Mesodermal cell (in vitro differentiated cells): Measurements from ENCODE around the gene ZFAND5.
A peak's percentile ranks its signal among the peaks of the same experiment; 100 is the strongest.

Experiments
- H3K27ac ChIP-seq: 2 replicates; pipeline ENCODE4 v1.7.0; 2013; ENCODE audit warnings: mild to moderate bottlenecking, low read depth, low read length, moderate library complexity; ENCODE audit not compliant: severe bottlenecking
- H3K36me3 ChIP-seq: 2 replicates; pipeline ENCODE4 v1.7.1; 2013; ENCODE audit warnings: mild to moderate bottlenecking, low read length, moderate library complexity; ENCODE audit not compliant: control insufficient read depth, insufficient read depth
- H3K4me1 ChIP-seq: one replicate; pipeline ENCODE4 v1.7.1; 2013; ENCODE audit warnings: mild to moderate bottlenecking, low read length; ENCODE audit not compliant: insufficient read depth, control insufficient read depth, poor library complexity, severe bottlenecking
- H3K4me3 ChIP-seq: 2 replicates; pipeline ENCODE4 v1.7.0; 2013; ENCODE audit warnings: low read length, control low read depth, mild to moderate bottlenecking; ENCODE audit not compliant: insufficient read depth, poor library complexity, severe bottlenecking; ENCODE audit errors: extremely low read depth
- H3K9me3 ChIP-seq: 2 replicates; pipeline ENCODE4 v1.7.1; 2013; ENCODE audit warnings: mild to moderate bottlenecking, low read length, moderate library complexity; ENCODE audit not compliant: control insufficient read depth
- WGBS, 2 experiments: methylation state at CpG; one replicate each; pipeline ENCODE4 v1.1.5; 2013; ENCODE audit warnings: missing lambda C conversion rate in 2 of 2; ENCODE audit not compliant: insufficient coverage in 2 of 2; 5-methylcytosine and 5-hydroxymethylcytosine counted together

Gene ZFAND5

DNA sequence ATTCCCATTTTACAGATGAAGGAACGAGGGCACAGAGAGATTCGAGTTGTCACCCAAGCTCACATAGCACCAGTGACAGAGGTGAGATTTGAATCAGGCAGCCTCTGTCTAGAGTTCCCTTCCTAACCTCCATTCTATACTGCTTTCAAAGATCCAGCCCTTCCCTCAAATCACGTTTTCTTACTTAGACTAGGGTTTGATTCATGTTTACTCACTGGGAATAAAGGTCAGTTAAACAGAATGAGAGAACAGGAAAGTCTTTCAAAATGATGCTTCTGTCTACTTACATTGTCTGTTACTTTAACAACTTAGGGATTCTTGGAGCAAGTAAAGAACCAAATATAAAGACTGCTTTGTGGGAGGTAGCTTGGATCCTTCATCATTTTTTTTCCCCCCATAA lies 40.0 kb downstream of the ZFAND5 start:
- Histone ChIP-seq H3K4me3 (no peak overlapping the region), H3K4me1 (no peaks in the 10 kb centered on the region)
- 80 to 100% methylated on average over 1 to 2 of the region's 3 CpGs for WGBS, 2 experiments

DNA sequence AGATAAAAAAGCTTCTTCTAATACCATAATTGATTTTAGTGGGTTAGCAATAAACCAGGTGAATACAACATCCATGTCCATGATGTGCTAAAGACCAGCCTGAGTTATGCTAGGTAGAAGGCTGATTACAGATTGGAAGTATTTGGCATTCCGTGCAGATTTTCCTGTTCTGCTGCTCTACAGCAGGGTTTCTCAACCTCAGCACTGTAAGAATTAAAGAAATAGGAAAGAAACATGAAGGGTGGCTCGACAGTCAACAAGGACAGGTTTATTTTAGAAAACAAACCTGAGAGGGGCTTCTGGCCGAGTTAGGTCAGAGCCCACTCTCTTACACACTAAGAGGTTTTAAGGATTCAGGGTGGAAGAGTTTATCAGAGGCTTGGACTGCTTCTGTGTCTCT lies 42.3 kb downstream of the ZFAND5 start:
- no peaks in the 10 kb centered on the region for H3K36me3 ChIP-seq
- H3K27ac ChIP-seq, result no peak overlapping the region
- H3K4me3 ChIP-seq, result no peak overlapping the region
- H3K4me1 ChIP-seq, result no peaks in the 10 kb centered on the region
- WGBS, 2 experiments, result 85 to 100% methylated on average over 1 to 2 of the region's 3 CpGs
- H3K9me3 ChIP-seq, result no peaks in the 10 kb centered on the region

More for the DNA sequence above, 40.0 kb downstream of the ZFAND5 start:
- H3K27ac ChIP-seq, result no peak overlapping the region
- no peaks in the 10 kb centered on the region for H3K9me3 ChIP-seq
- no peaks in the 10 kb centered on the region for H3K36me3 ChIP-seq

DNA sequence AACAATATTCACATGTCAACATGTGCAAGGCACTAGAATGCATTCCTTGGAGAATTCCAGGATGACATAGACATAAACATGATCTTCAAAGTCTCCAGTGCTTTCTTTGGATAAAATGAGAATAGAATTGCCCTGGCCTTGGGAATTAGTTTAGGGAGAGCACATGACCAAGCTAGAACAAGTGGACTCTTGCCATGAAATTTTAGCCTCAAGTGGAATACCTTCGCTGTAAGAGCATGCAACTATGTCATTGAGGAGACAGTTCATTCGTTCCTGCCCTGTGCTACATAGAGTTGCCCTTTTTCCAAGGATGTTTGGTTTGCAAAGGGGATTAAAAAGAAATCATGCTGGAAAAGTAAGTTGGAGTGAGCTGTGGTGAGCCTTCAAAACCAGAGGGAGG lies 42.7 kb downstream of the ZFAND5 start:
- no peak overlapping the region for H3K4me3 ChIP-seq
- no peaks in the 10 kb centered on the region for H3K9me3 ChIP-seq
- H3K36me3 ChIP-seq, result no peaks in the 10 kb centered on the region
- H3K4me1 ChIP-seq, result no peaks in the 10 kb centered on the region
- H3K27ac ChIP-seq, result no peak overlapping the region
- WGBS, 2 experiments, result 88% methylated on average over 2 of the region's 2 CpGs

DNA sequence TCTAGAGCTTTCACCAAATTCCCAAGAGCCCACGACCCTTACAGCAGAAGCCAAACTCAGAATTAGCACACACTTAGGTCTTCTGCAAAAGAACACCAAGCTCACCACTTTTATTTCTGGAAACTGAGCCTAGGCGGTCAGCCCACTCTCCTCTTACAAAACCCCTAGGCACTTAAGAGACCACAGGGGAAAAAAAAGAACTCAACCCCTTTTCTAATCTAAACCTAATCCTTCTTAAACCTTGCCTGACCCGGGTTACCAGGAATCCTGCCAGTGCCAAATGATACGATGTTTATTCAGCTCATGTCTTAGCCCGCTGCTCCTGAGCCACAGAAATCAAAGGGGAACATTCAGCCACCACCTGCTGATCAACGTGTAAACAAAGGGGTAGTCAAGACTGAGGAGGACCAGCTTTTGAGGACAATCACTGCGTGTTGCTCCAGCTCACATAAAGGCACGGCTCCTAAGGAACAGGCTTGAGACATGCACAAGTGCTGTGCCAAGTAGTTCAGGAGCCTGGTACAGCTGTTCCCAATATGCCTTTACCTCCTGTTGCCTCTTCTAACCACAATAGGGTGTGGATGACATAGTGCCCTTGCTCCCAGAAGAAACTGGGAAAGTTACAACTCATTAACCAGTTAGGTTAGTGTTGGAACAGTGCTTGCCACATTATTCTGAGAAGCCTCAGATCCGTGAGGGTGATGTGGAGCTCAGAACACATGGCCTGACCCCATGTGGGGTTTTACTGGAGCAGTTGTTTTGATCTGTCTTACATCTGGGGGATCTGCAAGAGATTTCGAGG lies 49.3 kb downstream of the ZFAND5 start:
- 34% methylated on average over 6 to 9 of the region's 10 CpGs for WGBS, 2 experiments
- no peak overlapping the region for H3K4me3 ChIP-seq

DNA sequence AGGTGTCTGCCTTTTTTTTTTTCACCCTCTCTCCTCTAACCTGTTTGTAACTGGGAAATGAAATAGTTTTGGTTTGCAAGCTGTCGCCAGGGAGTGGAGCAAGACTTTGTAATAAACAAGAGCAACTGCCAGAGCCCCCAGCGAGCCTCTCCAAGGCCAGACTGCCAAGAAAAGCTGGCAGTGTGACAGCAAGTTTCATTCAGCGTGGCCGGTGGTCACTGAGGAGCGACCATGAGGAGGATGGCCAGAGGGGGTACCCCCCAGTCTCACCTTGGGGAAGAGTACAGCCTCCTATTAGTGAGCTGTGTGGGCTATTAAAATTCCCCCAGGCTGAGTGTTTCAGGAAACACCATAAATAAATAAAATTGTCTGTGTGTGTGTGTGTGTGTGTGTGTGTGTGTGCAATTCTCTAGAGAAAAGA lies 49.9 kb downstream of the ZFAND5 start:
- peaks cover 9% of the 10 kb centered on the region for H3K4me1 ChIP-seq
- H3K9me3 ChIP-seq, result no peaks in the 10 kb centered on the region

More for the DNA sequence above, 49.3 kb downstream of the ZFAND5 start:
- H3K4me1 ChIP-seq, result peaks cover 9% of the 10 kb centered on the region
- no peaks in the 10 kb centered on the region for H3K36me3 ChIP-seq
- no peaks in the 10 kb centered on the region for H3K9me3 ChIP-seq
- no peak overlapping the region for H3K27ac ChIP-seq

DNA sequence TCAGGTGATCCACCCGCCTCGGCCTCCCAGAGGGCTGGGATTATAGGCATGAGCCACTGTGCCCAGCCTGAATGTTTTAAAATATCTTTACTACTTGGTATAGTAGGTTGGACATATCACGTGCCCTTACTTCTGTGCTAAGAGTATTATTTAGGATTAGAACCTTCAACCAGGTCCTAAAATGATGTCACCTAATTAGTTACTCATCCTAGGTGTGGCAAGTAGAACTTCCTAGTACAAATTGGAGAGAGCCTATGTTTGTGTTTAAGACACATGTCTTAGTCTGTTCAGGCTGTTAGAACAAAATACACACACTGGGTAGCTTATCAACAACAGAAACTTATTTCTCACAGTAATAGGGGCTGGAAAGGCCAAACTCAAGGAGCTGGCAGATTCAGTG lies 51.5 kb downstream of the ZFAND5 start:
- Histone ChIP-seq H3K27ac (no peak overlapping the region), H3K4me3 (no peak overlapping the region), H3K36me3 (no peaks in the 10 kb centered on the region), H3K4me1 (peaks cover 9% of the 10 kb centered on the region), H3K9me3 (no peaks in the 10 kb centered on the region)
- WGBS, 2 experiments, result 80 to 94% methylated on average over 1 to 2 of the region's 3 CpGs

More for the DNA sequence above, 49.9 kb downstream of the ZFAND5 start:
- WGBS, 2 experiments, result 73 to 81% methylated on average over 4 of the region's 5 CpGs
- no peaks in the 10 kb centered on the region for H3K36me3 ChIP-seq
- H3K27ac ChIP-seq, result no peak overlapping the region
- H3K4me3 ChIP-seq, result no peak overlapping the region

DNA sequence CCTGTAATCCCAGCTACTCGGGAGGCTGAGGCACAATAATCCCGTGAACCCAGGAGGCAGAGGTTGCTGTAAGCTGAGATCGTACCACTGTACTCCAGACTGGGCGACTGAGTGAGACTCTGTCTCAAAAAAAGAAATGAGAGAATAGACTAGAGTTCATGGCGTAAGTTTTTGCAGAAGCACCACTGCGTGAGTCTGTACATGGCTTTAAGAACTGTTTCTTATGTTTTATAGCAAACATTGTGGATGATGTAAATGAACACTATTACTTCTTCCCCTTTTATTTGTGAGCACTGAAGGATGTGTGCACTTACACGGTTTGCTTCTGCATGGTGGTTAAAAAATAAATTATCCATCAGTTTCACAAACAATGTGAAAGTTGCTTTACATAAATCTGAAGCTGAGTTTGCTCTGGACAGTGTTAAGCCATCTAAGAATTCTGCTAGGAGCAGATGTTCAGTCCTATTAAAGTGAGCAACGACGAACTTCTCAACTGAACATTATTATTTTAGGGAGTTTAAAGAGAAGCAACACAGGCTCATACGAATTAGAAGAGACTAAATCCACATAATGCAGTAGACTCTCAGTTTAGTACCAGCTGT lies 52.5 kb downstream of the ZFAND5 start:
- Histone ChIP-seq H3K36me3 (no peaks in the 10 kb centered on the region), H3K4me3 (no peak overlapping the region), H3K4me1 (peaks cover 9% of the 10 kb centered on the region), H3K9me3 (no peaks in the 10 kb centered on the region), H3K27ac (no peak overlapping the region)
- 91 to 95% methylated on average over 4 to 6 of the region's 10 CpGs for WGBS, 2 experiments

DNA sequence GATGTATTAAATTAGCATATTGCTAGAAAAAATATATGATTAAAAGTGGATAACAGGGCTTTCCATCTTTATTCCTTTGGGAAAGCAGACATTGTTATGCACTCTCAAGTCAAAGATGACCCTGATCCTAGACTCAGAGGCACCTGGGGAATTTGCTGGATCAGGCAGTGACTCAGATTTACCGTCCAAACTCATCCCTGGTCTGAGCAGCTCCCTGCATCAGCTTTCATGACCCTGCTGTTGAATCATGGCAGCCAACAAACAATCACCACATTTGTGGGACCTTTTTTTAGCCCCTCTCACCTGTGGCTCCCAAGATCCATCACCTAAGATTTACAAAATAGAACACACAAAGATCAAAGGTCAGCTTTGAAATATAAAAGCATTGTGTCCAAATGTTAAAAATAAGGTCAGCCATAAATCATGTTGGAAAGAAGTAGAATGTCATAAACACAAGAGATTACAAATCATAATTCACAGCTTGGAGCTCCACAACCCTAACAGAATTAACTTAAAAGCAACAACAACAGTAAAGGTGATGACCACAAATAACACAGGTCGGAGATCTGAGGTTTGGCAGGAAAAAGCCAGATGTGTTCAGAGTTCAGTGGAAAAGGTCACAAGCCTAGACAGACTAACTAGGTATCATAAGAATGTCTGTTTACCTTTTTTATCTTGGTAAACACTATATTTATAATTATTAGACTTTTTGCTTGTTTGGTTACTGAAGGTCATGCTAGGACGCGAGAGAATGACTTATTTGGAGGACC lies 55.5 kb downstream of the ZFAND5 start:
- H3K27ac ChIP-seq, result no peak overlapping the region
- H3K36me3 ChIP-seq, result no peaks in the 10 kb centered on the region
- peaks cover 9% of the 10 kb centered on the region for H3K4me1 ChIP-seq
- no peaks in the 10 kb centered on the region for H3K9me3 ChIP-seq
- H3K4me3 ChIP-seq, result no peak overlapping the region
- WGBS, 2 experiments, result 67 to 90% methylated on average over 1 of the region's 4 CpGs

DNA sequence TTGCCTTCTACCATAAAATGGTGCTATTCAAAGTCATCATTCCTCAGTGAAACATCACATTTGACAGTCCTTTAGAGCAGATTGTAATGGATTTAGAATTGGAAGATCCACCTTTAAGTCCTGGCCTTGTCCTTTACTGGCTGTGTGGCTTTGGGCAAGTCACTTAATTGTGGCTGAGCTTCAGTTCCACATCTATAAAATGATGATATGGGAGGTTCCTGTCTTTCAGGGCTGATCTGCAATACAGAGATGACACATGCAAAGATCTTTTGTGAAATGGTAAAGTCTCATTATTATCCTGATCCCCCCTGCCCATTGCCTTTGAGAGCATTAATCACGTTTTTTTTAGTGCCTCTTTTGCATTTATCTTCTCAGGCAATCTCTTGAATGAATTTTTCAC lies 58.2 kb downstream of the ZFAND5 start:
- Histone ChIP-seq H3K9me3 (no peaks in the 10 kb centered on the region), H3K27ac (no peak overlapping the region), H3K4me3 (no peak overlapping the region), H3K36me3 (no peaks in the 10 kb centered on the region), H3K4me1 (peaks cover 12% of the 10 kb centered on the region)
- 64 to 80% methylated on average over 1 of the region's 1 CpG for WGBS, 2 experiments

DNA sequence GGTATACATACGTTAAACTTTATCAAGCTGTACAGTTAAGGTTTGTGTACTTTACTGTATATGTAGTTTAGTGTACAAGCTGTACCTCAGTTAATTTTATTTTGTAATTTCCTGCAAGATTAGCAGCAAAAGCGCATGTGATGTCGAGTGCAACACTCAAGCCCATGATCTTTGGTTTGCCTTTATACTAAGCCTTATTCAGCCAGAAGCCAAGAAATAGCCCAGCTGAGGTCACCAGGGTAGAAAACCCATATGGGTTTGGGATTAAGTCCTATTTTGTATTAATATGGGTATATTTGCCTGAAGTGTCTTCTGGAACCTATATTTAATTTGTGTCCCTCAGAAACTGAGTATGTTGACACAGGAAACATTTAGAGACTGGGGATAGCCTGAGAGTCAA lies 59.3 kb downstream of the ZFAND5 start:
- WGBS, 2 experiments, result 94 to 100% methylated on average over 2 to 3 of the region's 3 CpGs
- H3K4me3 ChIP-seq, result no peak overlapping the region
- no peaks in the 10 kb centered on the region for H3K9me3 ChIP-seq
- peaks cover 12% of the 10 kb centered on the region for H3K4me1 ChIP-seq
- H3K36me3 ChIP-seq, result no peaks in the 10 kb centered on the region
- H3K27ac ChIP-seq, result peak overlapping the region; percentile 60
